ENCODE data around the gene DGKK. TPM values are rescaled to one million over a fixed set of nuclear protein-coding genes. Genes with fewer than 3 reads are reported as not detected.

DGKK gene, protein sequence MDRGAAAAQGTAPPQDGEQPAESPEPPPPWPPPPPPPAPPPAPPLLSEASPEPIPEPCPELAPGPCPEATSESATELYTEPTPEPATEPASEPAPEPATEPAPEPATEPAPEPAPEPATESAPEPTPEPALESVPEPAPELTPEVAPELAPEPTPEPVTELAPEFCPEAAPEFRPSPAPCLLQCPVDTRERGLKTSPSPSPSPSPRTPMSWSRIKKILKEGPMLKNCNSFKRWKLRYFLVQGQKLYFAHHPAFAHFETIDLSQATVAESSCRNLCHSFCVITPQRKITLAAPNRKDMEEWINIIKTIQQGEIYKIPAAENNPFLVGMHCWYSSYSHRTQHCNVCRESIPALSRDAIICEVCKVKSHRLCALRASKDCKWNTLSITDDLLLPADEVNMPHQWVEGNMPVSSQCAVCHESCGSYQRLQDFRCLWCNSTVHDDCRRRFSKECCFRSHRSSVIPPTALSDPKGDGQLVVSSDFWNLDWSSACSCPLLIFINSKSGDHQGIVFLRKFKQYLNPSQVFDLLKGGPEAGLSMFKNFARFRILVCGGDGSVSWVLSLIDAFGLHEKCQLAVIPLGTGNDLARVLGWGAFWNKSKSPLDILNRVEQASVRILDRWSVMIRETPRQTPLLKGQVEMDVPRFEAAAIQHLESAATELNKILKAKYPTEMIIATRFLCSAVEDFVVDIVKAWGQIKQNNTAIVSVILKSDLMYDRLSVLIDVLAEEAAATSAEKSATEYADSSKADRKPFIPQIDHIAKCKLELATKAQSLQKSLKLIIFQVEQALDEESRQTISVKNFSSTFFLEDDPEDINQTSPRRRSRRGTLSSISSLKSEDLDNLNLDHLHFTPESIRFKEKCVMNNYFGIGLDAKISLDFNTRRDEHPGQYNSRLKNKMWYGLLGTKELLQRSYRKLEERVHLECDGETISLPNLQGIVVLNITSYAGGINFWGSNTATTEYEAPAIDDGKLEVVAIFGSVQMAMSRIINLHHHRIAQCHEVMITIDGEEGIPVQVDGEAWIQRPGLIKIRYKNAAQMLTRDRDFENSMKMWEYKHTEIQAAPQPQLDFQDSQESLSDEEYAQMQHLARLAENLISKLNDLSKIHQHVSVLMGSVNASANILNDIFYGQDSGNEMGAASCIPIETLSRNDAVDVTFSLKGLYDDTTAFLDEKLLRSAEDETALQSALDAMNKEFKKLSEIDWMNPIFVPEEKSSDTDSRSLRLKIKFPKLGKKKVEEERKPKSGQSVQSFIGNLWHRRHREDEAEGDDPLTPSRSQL
- total RNA-seq, result 0.63 TPM

DNA sequence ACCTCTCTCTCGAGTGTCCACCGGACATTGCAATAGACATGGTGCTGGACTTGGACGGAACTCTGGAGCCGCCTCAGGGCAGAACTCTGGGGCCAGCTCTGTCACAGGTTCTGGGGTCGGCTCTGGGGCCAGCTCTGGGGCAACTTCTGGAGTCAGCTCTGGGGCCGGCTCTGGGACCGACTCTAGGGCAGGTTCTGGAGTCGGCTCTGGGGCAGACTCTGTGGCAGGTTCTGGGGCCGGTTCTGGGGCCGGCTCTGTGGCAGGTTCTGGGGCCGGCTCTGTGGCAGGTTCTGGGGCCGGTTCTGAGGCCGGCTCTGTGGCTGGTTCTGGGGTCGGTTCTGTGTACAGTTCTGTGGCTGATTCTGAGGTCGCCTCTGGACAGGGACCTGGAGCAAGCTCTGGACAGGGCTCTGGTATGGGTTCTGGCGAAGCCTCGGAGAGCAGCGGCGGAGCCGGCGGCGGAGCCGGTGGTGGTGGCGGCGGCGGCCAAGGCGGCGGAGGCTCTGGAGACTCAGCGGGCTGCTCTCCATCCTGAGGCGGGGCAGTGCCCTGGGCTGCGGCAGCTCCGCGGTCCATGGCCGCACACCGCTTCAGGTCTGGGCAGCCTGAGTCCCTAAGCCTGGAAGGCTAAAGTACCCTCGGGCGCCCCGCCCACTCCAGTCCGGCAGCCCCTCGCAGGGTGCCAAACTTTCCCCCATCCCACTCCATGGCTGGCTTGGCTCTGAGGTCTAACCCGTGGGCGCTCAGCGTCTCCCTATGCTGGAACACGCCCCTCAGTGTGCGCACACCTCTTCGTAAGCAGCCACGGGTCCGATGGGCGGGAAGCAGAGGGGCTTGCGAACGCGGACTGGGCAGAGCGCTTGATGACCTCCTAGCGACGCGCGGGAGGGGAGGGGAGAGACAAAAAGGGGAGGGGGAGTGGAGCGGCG, at the start of gene DGKK:
Gene DGKK (minus strand): TSS at position 723 of the 929 bp plus-strand sequence. CDS start 147 bp downstream, at position 576.

